GM19328 (cell line): ENCODE data around the gene RRP9.
"Not testable (repeated sequence)": the region's sequence is repeated elsewhere in the genome, so short reads cannot be mapped to it uniquely, and the experiment has no call there.

Experiments
- ATAC-seq: cut with Tn5 transposase; IDR thresholded peaks from one replicate; pipeline ENCODE4 v1.9.1; 2021; ENCODE audit warnings: mild to moderate bottlenecking, moderate library complexity; ENCODE audit not compliant: unreplicated experiment

RRP9 gene

GRCh38 chr3:51904034-51904823 lies 37.5 kb downstream of the RRP9 start:
- ATAC-seq = no peak

GRCh38 chr3:51902361-51902760 lies 39.3 kb downstream of the RRP9 start:
- not testable (repeated sequence) for ATAC-seq

GRCh38 chr3:51900043-51900442 lies 41.7 kb downstream of the RRP9 start:
- not testable (repeated sequence) for ATAC-seq

- ATAC-seq = no peak
Measured at GRCh38 chr3:51897391-51897790, 44.3 kb downstream of the RRP9 start.

- ATAC-seq = no peak
Measured at GRCh38 chr3:51896607-51897305, 44.9 kb downstream of the RRP9 start.

GRCh38 chr3:51894939-51895338 lies 46.8 kb downstream of the RRP9 start:
- no peak for ATAC-seq

DNA sequence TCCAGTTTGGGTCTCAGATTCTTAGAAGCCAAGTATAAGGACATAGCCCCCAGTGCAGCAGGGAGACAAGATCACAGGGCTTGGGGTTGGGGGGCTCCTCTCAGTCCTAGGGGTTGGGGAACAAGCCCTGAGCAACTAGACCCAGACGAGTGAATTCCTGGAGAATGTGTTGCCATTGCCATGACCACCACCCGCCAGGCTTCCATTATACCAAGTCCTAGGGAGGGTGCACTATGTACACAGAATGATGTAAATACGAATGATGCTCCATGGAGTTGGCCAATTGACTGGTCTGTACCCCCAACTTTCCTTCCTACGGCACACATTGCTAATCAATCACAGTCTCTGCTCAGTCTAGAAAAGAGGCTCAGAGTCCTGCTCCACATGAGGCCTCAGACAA lies 47.3 kb downstream of the RRP9 start:
- no peak for ATAC-seq

DNA sequence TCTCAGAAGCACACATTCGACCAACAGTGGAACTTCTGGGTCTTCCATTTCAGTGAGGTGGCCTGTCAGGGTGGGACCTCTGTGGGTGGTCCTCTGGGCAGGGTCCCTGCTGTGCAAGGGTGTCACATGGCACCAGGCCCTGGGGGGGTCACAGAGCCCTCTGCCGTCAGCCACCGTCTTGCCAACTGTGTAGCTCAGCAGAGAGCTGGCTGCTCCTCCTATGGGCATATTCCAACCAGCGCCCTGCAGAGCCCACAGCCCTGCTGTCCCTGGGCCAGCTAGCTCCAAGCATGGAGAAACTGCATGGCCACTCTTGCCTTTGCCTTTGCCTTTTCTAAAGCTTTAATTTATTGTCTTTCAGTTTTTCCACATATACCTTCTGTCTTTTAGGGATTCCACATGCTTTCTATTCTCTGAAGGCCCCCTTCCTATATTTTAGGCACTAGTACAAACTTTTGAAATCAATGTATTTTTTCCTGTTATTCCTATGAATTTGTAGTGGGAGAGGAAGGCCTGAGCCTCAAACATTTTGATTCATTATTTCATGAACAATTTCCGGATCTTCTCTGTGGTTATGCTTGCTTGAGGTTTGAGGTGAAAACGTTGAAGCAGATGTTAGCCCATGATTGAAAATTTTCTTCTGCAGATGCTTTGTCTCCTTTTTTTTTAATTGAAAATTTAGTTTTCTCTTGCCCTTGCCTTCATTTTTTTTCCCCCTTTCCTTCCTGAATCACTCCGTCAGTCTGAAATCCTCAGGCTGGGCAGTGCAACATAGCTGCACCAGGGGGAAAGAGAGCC lies 50.3 kb downstream of the RRP9 start:
- no peak for ATAC-seq

DNA sequence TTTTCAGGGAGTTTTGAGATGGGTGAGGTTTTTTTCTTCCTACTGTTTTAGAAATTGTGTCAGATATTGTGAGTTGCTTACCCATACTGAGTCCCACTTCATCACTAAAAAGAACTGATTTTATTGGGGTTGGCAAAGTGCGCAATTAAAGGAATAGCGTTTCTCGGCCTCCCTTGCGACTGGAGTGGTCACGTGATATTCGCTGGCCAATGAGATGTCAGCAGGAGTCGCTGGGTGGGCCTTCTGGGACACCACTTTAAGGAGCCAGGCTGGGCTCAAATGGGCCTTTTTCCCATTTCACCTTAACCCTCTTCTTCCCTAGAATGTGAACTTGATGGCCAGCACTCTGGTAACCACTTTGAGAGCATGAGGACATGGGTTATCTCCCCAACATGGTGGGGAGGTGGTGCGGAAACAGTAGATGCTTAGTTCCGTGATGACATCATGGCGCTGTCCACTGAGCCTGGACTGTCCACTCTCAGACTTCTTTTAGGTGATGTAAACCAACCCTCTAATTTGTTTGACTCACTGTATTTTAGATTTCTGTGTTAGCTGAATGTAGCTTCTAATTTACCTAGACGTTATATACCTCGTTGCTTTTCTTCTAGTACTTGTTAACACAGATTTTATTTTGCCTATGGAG lies 53.1 kb downstream of the RRP9 start:
- ATAC-seq = no peak

DNA sequence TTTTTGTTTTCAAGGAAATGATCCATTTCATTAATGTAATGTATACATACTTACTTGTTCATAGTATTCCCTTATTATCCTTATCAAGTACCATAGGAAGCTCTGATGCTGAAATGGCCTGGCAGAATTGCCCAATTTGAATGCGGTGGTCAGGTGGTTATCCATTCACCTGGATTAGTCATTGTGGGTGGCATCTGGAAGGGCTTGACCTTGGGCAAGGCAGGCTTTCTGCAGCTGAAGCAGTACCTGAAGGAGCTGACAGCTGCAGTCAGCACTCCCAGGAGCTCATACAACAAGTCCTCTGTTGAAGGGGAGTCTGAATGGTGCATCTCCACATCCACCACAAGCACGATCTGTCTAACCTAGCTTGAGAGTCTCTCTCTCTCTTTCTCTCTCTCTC lies 54.1 kb downstream of the RRP9 start:
- ATAC-seq = no peak

GRCh38 chr3:51886447-51886846 lies 55.3 kb downstream of the RRP9 start:
- ATAC-seq = no peak
